Left ventricle myocardium superior (tissue), 1 donor: ENCODE data around the gene NUDT9. TPM values are rescaled to one million over a fixed set of nuclear protein-coding genes. Genes with fewer than 3 reads are reported as not detected.
A peak's percentile ranks its signal among the peaks of the same experiment; 100 is the strongest.
"Not testable (repeated sequence)": the region's sequence is repeated elsewhere in the genome, so short reads cannot be mapped to it uniquely, and the experiment has no call there.

Experiments
- ATAC-seq: fragments of 200-7000 bp; cut with Tn5 transposase; one replicate; pipeline ENCODE4 v1.9.1; 2020; ENCODE audit warnings: mild to moderate bottlenecking, moderate library complexity
- DNase-seq: peaks from one replicate; pipeline ENCODE4 v3.0.0-alpha.2; 2020
- intact Hi-C: fragments of 100-400 bp; cut with micrococcal nuclease; formaldehyde crosslinking; loops from one replicate; pipeline ENCODE4 v1.11.0; 2022
- total RNA-seq: library from RNA; stranded (reverse); fragmentation: NEBNext Ultra II Directional; extraction: Animal tissue kit (Norgen Biotek cat#: 25700); gene quantifications from one replicate; pipeline ENCODE4 v1.2.1, GENCODE V29; 2021
- donor health status: DM: no; HTN: yes; CAD: no; lungs with severe emphysema.

Gene NUDT9
- total RNA-seq, 1 donor from 2014 or later = 31.1 TPM

DNA sequence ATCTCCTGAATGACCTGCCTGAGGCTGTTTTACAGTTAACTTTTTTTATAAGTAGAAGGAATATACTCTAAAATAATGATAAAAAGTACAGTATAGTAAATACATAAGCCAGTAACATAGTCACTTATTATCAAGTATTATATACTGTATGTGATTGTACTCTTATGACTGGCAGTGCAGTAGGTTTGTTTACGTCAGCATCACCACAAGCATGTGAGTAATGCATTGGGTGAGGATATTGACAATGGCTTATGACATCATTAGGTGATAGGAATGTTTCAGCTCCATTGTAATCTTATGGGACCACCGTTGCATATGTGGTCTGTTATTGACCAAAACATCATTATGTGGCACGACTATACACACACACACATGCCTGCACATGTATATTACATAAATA, 20.5 kb downstream of the NUDT9 start:
- ATAC-seq (no peak), DNase-seq (no peak)
- intact Hi-C loops = no loop called here

DNA sequence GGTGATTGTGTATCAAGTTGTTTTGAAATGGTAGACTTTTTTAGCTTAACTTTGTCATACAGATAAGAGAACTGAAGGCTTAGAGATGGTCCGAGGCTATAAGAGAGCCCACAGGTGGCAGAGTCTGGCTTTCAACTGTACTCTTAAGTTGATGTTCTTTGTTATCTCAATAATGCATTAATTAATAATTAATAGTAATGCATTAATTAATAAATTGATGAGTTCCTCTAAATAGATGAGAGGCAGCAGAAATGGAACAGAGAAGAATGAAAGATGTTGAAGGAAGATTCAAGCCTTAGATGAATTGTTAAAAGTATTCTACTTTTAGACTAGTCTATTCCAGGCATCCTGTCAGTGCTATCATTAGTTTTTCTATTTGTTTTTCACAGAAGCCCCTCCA, 22.4 kb downstream of the NUDT9 start:
- intact Hi-C loops = no loop called here
- DNase-seq = no peak
- ATAC-seq = no peak

DNA sequence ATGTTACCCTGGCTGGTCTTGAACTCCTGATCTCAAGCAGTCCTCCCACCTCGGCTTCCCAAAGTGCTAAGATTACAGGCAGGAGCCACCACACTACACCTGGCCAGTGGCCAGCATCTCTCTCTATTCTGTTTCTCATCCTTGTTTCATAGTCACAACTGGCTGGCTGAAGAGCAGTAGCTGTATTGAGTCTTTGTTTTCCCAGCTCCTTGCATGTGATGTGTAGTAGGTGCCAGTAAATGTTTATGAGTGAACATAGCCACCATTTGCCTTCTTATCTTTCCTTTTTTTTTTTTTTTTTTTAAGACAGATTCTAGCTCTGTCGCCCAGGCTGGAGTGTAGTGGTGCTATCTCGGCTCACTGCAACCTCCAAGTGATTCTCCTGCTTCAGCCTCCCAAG, 23.6 kb downstream of the NUDT9 start:
- ATAC-seq (no peak), DNase-seq (no peak)
- intact Hi-C loops = no loop called here

DNA sequence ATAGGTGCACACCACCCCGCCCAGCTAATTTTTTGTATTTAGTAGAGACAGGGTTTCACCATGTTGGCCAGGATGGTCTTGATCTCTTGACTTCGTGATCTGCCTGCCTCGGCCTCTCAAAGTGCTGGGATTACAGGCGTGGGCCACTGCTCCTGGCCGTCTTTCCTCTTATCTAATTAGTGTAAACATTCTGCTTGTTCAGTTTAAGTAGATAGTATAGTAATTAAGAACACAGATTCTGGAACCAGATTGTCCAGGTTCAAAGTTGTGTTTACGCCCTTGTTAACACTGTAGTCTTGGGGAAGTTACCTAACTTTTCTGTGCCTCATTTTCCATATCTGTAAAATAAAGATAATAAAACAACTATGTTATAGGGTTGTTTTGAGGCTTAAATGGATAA, 24.0 kb downstream of the NUDT9 start:
- DNase-seq, intact Hi-C loops, ATAC-seq: not testable (repeated sequence)

DNA sequence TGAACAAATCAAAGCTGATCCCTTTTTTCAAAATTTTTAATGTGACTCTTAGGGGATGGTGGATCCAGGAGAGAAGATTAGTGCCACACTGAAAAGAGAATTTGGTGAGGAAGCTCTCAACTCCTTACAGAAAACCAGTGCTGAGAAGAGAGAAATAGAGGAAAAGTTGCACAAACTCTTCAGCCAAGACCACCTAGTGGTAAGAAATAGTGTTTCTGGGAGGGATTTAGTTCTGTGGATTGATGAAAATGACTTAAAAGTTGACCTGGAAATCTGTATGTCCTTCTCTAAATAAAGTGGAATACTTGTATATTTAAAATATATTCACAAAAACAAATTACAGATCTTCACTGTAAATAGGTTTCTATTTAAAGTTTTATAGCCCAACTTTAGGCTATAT, 29.2 kb downstream of the NUDT9 start:
- no peak for DNase-seq
- intact Hi-C loops = no loop called here
- no peak for ATAC-seq

DNA sequence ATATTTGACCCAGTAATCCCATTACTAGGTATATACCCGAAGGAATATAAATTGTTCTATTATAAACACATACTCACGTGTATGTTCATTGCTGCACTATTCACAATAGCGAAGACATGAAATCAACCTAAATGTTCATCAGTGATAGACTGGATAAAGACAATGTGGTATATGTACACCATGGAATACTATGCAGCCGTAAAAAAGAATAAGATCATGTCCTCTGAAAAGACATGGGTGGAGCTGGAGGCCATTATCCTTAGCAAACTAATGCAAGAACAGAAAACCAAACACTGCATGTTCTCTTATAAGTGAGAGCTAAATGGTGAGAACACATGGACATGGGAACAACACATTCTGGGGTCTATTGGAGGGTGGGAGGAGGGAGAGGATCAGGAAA, 36.5 kb downstream of the NUDT9 start:
- intact Hi-C loops = no loop called here
- ATAC-seq (no peak), DNase-seq (no peak)

DNA sequence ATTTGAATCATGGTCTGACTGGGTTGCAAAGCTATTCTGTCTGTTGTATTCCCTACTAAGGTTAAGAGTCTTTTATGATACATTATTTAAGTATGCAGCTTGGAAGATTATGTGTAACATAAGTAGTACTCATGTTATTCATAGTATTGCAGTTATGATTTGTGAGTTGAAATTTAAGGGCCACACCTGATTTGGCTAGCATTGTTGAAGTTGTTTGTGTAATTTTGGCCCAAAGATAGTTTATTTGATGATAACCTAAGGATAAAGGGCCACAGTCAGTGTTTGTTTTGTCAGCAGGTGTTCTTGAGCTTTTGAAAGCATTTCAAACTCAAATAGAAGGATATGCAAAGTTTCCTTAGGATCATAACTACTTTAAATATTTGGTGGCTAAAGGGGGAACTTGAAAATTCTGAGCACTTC, 38.9 kb downstream of the NUDT9 start:
- DNase-seq (no peak), ATAC-seq (no peak)
- intact Hi-C loops = no loop called here

DNA sequence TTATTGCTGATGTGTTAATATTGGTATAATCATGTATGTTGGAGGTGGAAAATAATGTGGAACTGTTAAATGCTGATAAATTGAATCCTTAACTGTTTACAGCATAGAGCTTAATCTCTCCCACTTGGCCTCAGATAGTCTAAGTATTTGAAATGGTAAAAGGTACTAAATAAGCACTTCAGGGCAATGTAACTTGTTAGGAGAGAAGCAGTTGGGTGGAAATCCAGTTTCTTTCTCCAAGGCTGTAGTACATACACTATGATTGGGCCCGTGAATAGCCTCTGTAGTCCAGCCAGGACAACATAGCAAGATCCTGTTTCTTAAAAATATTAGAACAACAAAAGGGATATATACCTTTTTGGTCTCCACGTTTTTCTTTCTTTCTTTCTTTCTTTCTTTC, 39.7 kb downstream of the NUDT9 start:
- intact Hi-C loops = no loop called here
- ATAC-seq (no peak), DNase-seq (no peak)

DNA sequence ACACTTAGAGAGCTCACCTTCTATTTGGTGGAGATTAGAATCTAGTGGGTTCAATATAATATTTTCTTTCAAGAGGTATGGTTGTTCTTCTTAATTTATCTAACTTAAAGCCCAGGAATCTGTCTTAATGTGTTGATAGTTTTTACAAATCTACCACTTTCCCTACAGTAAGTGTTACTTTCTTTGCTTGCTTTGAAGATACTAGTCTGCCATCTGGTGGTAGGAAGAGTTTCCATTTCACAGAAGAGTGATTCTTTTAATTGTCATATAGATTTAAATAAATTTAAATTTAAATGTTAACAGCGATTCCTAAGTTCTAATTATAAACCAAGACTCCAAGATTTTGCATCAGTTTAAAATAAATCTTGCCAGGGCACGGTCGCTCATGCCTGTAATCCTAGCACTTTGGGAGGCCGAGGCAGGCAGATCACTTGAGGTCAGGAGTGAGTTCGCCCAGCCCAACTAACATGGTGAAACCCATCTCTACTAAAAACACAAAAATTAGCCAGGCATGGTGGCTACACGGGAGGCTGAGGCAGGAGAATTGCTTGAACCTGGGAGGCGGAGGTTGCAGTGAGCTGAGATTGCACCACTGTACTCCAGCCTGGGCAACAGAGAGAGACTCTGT, 43.5 kb downstream of the NUDT9 start:
- no peak for DNase-seq
- intact Hi-C loops = loop anchor here (2.0 to 5.0 kb wide), 2 partner anchors 77 to 89 kb away; no protein-coding TSS in a partner anchor
- peak; percentile 36 for ATAC-seq

DNA sequence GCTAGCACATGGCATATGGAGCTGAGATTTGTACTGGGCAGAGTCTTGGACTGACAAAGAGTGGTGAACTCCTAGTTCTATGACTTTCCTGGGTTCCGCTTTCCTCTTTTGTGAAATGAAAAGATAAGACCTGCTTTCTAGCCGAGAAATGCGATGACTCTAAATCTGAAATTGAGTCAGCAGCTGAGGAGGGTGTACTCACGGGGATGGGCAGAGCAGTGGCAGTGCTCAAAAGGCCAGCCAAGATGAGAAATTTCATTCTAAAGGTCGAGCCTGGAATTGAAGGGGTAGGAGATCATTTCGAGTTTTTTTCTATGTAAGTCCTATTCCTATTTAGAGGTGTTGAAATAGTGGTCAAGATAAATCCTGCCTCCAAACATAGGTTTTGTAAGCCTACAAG, 47.0 kb downstream of the NUDT9 start:
- ATAC-seq (peak; percentile 37), DNase-seq (no peak)
- intact Hi-C loops = loop anchor here (5.0 kb wide), 1 partner anchor 92 kb away; no protein-coding TSS in a partner anchor

DNA sequence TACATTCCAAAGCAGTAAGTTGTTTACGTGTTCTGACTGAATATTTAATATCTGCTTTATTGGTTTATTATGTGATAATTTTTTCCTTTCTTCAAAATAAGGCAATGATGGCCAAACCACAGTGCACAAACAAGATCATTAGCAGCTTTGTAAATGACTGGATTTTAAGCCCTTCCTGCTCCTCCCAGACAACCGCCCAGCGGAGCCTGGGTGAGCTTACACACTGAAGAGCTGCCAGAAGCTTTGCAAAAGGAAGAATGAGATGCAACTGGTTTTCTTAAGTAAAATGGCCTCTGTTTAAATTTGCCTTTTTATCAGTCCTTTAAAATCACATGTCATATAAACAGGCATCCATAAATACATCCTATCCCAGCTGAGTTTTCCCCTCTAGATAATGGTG, 54.6 kb downstream of the NUDT9 start:
- ATAC-seq = no peak
- intact Hi-C loops = no loop called here
- no peak for DNase-seq

DNA sequence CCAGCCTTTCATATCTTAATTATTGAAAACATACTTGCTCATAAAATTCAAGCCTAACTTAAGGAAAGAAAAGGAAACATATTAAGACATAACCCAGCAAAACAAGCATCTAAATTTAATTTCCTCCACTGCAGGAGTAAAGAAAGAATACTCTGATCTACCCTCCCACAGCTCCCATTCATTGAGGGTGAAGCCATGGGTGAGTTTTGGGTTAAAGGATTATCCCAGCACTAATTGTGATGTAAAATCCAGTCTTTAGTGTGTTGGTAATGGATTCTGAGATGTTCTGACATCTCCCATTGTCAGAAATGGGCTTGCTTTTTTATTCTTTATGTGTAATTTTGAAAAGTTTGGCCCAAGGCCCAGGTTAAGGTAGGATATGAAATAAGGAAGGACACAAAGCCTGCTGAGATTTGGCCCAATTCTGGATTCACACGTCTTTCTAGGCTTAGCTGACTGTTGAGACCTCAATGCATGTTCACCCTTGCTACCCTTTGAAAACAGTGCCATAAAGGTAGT, 56.4 kb downstream of the NUDT9 start:
- intact Hi-C loops = no loop called here
- DNase-seq (no peak), ATAC-seq (no peak)

DNA sequence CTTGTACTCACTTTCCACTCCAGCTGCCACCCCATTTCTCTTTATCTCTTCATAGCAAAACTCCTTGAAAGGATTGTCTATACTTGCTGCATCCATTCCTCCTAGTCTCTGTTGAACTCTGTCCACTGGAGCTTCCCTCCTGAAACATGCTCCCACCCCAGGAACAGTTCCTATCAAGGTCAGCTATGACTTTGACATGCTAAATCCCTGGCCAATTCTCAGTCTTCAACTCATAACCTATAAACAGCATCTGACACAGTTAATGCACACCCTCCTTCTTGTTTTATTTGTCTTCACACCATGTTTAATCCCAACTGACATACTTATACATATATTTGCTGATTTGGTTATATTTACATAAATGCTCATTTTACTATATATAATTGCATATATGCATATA, 59.0 kb downstream of the NUDT9 start:
- no peak for ATAC-seq
- intact Hi-C loops = no loop called here
- no peak for DNase-seq

DNA sequence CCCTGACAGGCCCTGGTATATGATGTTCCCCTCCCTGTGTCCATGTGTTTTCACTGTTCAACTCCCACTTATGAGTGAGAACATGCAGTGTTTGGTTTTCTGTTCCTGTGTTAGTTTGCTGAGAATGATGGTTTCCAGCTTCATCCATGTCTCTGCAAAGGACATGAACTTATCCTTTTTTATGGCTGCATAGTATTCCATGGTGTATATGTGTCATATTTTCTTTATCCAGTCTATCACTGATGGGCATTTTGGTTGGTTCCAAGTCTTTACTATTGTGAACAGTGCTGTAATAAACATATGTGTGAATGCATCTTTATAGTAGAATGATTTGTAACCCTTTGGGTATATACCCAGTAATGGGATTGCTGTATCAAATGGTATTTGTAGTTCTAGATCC, 60.9 kb downstream of the NUDT9 start:
- DNase-seq, ATAC-seq, intact Hi-C loops: not testable (repeated sequence)

DNA sequence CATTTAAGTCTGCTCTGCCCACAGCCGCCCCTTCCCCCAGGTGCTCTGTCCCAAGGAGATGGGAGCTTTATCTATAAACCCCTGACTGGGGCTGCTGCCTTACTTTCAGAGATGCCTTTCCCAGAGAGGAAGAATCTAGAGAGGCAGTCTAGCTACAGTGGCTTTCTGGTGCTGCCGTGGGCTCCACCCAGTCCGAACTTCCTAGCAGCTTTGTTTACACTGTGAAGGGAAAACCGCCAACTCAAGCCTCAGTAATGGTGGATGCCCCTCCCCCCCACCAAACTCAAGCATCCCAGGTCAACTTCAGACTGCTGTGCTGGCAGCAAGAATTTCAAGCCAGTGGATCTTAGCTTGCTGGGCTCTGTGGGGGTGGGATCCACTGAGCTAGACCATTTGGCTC, 66.3 kb downstream of the NUDT9 start:
- intact Hi-C loops, ATAC-seq, DNase-seq: not testable (repeated sequence)

DNA sequence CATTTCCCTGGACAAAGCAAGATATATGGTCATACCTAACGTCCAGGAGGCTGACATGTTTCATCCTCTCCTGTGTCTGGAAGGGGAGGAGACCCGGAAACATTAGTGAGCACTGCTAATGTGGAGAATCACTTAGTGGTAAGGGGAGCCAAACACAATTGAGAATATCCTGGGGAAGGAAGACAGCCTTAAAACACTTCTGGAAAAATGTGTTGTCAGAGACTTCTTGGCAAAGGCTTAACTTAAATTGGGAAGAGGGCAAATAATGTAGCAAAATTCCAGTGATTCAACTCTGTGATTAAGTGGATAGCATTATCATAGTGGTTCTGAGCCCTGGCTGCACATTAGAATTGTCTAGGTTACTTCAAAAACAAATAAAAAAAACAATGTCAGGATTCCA, 67.3 kb downstream of the NUDT9 start:
- peak; percentile 81 for ATAC-seq
- intact Hi-C loops = no loop called here

DNA sequence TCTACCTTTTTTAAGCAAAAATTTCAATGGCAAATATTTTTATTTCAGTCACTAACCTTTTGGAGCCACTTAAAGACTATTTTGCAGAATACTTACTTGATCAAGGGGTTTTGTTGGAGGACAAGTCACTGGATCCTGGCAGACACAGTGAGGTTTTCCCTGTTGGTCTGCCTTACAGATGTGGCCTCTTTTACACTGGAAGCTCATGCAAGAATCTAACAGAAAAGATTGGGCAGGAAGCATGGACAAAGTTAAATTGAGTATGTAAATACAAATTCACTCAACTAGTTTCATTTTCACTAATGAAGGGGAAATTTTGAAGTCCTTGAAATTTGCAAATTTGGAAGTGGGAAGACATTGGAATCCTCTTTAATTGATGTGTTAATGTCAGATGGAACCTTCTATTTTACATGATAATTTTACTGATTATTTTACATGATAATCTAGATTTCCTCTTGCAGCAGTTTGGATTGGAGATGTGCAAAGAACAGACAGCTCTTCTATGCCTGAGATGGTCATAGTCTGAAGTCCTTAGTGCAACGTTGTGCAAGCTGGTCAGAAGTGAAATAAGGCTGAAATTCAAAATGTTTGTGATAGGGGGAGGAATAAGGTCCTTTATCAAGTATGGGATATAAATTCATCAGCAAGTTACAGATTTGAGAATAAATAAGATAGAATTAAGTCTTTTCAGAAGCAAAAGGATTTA, 68.4 kb downstream of the NUDT9 start:
- intact Hi-C loops = no loop called here
- ATAC-seq = no peak

More for the DNA sequence above, 67.3 kb downstream of the NUDT9 start:
- DNase-seq = no peak

DNA sequence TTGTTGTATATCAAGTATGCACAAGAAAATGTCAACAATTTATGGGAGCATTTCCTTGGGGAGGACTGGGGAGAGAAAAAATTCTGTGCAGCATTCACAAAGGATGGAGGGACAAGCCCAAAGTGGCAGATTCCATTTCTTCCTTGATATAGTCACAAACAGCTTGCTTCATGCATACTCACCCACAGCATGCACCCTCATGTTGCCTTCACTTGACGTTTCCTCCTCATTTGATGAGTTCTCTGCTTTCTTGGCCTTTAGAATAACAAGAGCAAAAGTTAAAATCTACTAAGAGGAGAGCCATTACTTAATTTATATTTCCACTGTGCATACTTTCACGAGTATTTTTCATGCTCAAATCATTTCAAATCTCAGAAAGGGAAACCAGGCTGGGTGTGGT, 69.1 kb downstream of the NUDT9 start:
- intact Hi-C loops = no loop called here
- ATAC-seq (no peak), DNase-seq (no peak)

More for the DNA sequence above, 68.4 kb downstream of the NUDT9 start:
- no peak for DNase-seq

DNA sequence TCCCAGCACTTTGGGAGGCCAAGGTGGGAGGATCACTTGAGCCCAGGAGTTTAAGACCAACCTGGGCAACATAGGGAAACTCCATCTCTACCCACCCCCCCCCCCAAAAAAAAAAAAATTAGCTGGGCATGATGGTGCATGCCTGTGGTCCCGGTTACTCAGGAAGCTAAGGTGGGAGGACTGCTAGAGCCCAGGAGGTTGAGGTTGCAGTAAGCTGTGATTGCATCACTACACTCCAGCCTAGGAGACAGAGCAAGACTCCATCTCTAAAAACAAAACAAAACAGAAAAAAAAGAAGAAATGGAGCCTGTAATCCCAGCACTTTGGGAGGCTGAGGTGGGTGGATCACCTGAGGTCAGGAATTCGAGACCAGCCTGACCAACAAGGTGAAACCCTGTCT, 69.5 kb downstream of the NUDT9 start:
- DNase-seq, intact Hi-C loops, ATAC-seq: not testable (repeated sequence)

DNA sequence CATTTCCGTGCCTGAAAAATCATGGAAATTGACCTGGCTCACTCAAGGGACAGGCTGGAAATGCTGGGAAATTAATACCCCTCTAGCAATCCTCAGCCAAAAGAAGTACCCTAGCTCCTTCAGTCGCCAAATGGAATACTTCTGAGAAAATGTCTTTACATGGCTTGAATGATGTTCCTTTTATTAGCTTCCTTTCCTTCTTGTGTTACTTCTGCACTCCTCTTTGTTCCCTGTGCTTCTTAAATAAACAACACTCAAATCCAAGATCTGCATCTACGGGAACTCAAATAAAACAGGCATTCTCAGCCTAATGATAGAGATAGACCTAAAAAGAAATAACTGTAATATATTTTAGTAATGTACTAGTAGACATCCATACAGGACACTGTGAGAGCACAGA, 70.7 kb downstream of the NUDT9 start:
- intact Hi-C loops = no loop called here
- no peak for DNase-seq
- no peak for ATAC-seq

DNA sequence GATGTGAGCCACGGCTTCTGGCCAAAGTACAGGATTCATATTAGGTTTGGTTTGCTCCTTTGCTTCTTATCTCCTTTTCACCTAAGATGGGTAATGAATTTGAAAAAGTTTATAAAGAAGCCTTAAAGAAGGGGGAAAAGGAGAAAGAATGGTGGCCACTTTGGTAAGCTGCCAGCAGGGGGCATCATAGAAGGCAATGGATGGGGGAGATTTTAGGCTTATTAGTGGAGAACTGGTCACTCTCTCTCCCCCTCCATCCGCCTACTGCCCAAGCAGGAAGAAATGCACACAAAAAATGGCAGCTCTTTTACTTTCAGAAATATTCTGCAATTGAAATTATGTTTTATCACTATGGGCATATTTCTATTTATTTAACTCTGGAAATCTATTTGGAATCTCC, 74.8 kb downstream of the NUDT9 start:
- DNase-seq = no peak
- ATAC-seq = no peak
- intact Hi-C loops = no loop called here
